IPS-15b (cell line): ENCODE data around the gene PLAU.

ENCODE experiments used
- H3K27me3 ChIP-seq: one replicate; pipeline ENCODE4 v1.6.1; 2013; ENCODE audit warnings: low read length; ENCODE audit not compliant: control insufficient read depth, insufficient read depth
- H3K36me3 ChIP-seq: one replicate; pipeline ENCODE4 v1.6.1; 2013; ENCODE audit warnings: low read length; ENCODE audit not compliant: control insufficient read depth, insufficient read depth
- H3K4me1 ChIP-seq: one replicate; pipeline ENCODE4 v1.6.1; 2013; ENCODE audit warnings: mild to moderate bottlenecking, low read length; ENCODE audit not compliant: control insufficient read depth, insufficient read depth
- H3K4me3 ChIP-seq: one replicate; pipeline ENCODE4 v1.5.1; 2013; ENCODE audit warnings: low read depth, low read length
- H3K9ac ChIP-seq: one replicate; pipeline ENCODE4 v1.6.1; 2013; ENCODE audit warnings: low read depth, mild to moderate bottlenecking, low read length
- H3K9me3 ChIP-seq: one replicate; pipeline ENCODE4 v1.6.1; 2013; ENCODE audit warnings: mild to moderate bottlenecking, low read length; ENCODE audit not compliant: control insufficient read depth, insufficient read depth

The PLAU gene

GRCh38 chr10:73871295-73872189, 39.4 kb upstream of the PLAU start:
- no peak overlapping the region for H3K9ac ChIP-seq
- peaks cover 4% of the 10 kb centered on the region for H3K27me3 ChIP-seq
- no peaks in the 10 kb centered on the region for H3K9me3 ChIP-seq
- peaks cover 5% of the 10 kb centered on the region for H3K4me1 ChIP-seq
- H3K4me3 ChIP-seq = no peak overlapping the region
- H3K36me3 ChIP-seq = peaks cover 23% of the 10 kb centered on the region

- Histone ChIP-seq H3K9ac (no peak overlapping the region), H3K4me3 (no peak overlapping the region), H3K9me3 (no peaks in the 10 kb centered on the region), H3K4me1 (peaks cover 7% of the 10 kb centered on the region), H3K27me3 (peaks cover 4% of the 10 kb centered on the region), H3K36me3 (peaks cover 22% of the 10 kb centered on the region)
Observed at GRCh38 chr10:73872190-73872710, 38.7 kb upstream of the PLAU start.

DNA sequence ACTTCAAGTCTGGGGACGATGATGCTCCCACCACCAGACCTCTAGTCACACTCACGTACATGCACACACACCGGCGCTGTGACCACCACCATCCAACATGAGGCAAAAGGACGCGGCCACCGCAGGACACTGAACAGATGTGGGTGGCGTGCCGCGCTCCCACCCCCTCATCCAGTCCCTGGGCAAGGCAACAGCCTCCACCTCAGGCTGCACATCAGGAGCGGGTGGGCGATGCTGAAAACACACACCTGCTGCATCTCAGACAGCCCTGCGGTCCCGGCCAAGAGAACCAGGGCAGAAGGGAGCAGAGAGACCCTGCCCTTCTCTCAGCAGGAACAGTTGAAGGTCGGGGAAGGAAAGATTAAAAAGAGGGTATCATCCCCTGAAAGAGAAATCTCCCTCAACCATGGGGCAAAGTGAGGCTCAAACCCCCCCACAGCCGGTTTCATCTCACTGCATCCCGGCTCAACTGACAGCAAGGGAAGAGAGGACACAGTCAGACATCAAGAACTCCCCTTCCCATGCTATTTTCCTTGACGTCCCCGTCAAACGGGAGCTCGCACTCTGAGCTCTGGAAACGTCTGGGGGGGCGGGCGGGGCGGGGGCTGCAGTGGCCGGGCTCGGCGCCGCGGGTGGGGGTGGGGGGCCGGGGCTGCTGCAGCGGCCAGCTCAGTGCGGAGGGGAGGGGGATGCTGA, 37.6 kb upstream of the PLAU start:
- Histone ChIP-seq H3K4me3 (peak overlapping the region; percentile 64), H3K36me3 (peaks cover 14% of the 10 kb centered on the region), H3K9me3 (no peaks in the 10 kb centered on the region), H3K4me1 (peaks cover 7% of the 10 kb centered on the region), H3K27me3 (peaks cover 4% of the 10 kb centered on the region), H3K9ac (no peak overlapping the region)

DNA sequence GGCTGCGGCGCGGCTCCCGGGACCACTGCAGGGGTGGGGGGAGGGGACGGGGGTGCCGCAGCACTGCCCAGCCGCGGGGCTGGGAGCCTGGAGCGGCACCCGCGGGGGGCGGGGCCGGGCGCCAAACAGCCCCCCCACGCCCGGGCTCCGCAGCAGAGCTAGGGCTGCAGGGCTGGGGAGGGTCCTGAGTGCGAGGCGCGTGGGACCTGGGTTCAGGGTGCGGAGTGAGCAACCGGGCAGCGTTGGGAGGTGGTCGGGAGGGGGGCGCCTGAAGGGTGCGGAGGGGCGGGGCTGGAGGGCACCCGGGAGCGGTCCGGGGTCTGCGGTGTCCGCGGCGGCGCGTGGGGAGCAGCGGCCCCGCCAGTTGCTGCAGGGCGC, 37.1 kb upstream of the PLAU start:
- Histone ChIP-seq H3K36me3 (peaks cover 14% of the 10 kb centered on the region), H3K9me3 (no peaks in the 10 kb centered on the region), H3K27me3 (peaks cover 4% of the 10 kb centered on the region), H3K9ac (no peak overlapping the region), H3K4me3 (peak overlapping the region; percentile 50), H3K4me1 (peaks cover 7% of the 10 kb centered on the region)

DNA sequence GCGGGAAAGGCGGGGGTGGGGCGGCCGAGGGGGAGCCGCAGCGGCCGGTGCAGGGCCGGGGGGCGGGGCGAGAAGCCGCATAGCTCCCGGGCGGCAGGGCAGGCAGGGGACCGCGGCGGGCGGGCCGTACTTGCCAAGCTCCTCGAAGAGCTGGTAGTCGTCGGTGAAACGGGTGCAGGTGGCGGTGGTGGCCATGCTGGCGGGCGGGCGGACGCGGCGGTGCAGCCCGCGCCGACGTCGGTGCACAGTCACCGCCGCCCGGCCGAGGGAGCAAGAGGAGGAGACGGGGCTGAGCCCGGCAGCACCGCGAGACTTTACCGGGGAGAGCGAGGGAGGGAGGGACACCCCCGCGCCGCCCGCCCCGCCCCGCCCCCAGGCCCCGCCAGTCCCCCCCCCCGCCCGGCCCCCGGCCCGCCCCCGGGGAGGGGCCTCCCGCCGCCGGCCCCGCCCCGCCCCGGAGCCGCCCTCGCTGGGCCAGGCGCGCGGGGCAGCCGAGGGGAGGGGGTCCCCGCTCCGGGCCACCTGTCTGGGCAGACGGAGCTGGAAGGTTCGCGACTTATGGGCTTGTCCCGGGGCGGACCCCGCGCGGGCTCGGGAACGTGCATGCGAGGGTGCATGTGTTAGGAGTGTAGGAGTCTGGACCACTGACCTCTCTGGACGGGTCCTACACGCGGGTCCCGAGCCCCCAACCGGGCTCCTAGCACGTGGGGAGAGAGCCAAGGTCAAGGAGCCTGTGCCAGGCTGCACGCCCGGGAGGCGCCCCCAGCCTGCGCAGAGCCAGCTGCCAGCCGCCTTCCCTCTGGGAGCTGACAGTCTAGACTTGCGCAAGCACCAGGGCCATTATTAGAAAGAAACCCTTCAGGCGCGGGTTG, 36.4 kb upstream of the PLAU start, which contains the start of gene CAMK2G:
Gene CAMK2G, minus strand, starts transcription at position 289 of the 872 bp plus-strand sequence. Its CDS starts 94 bp downstream, at position 195.
- H3K9ac ChIP-seq = no peak within 1 kb of the TSS

GRCh38 chr10:73875139-73875475, 35.8 kb upstream of the PLAU start:
- no peak overlapping the region for H3K9ac ChIP-seq
- H3K9me3 ChIP-seq = no peaks in the 10 kb centered on the region
- H3K36me3 ChIP-seq = peaks cover 14% of the 10 kb centered on the region
- H3K4me3 ChIP-seq = peak overlapping the region; percentile 62
- H3K27me3 ChIP-seq = peaks cover 11% of the 10 kb centered on the region
- peaks cover 9% of the 10 kb centered on the region for H3K4me1 ChIP-seq

More for the DNA sequence above, 36.4 kb upstream of the PLAU start, which contains the start of gene CAMK2G:
- H3K9me3 ChIP-seq = no peaks in the 10 kb centered on the region
- H3K27me3 ChIP-seq = peaks cover 11% of the 10 kb centered on the region
- H3K36me3 ChIP-seq = peaks cover 14% of the 10 kb centered on the region
- H3K4me3 ChIP-seq = peak within 1 kb of the TSS; percentile 64
- H3K4me1 ChIP-seq = peaks cover 7% of the 10 kb centered on the region

GRCh38 chr10:73876157-73876556, 34.8 kb upstream of the PLAU start:
- Histone ChIP-seq H3K9ac (no peak overlapping the region), H3K9me3 (no peaks in the 10 kb centered on the region), H3K27me3 (peaks cover 11% of the 10 kb centered on the region), H3K36me3 (peaks cover 9% of the 10 kb centered on the region), H3K4me3 (no peak overlapping the region), H3K4me1 (peaks cover 9% of the 10 kb centered on the region)

- H3K27me3 ChIP-seq = peaks cover 11% of the 10 kb centered on the region
- H3K4me1 ChIP-seq = peaks cover 9% of the 10 kb centered on the region
- H3K4me3 ChIP-seq = no peak overlapping the region
- H3K36me3 ChIP-seq = peaks cover 5% of the 10 kb centered on the region
- H3K9me3 ChIP-seq = no peaks in the 10 kb centered on the region
- no peak overlapping the region for H3K9ac ChIP-seq
Observed at GRCh38 chr10:73876566-73876965, 34.4 kb upstream of the PLAU start.

DNA sequence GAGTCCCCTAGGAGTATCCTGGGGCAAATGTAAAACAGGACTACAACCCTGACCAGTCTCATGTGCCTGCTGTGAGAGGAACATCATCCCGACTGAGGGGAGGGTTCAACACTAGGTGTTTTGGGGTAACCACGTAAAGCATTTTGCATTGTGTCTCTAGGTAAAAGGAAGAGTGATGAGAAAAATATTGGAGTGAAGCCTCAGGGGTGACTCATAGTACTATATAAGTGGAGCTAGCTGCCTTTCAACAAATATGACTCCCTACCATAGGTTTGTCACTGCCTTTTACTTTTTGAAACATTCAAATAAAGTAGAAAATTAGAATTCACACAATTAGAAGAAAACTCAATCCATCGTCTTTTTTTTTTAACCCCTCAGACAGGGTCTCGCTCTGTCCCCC, 34.0 kb upstream of the PLAU start:
- Histone ChIP-seq H3K9ac (no peak overlapping the region), H3K4me3 (no peak overlapping the region), H3K4me1 (peaks cover 9% of the 10 kb centered on the region)

GRCh38 chr10:73877533-73878160, 33.3 kb upstream of the PLAU start:
- Histone ChIP-seq H3K4me1 (peaks cover 9% of the 10 kb centered on the region), H3K36me3 (no peaks in the 10 kb centered on the region), H3K9me3 (no peaks in the 10 kb centered on the region), H3K4me3 (no peak overlapping the region), H3K9ac (no peak overlapping the region), H3K27me3 (peaks cover 11% of the 10 kb centered on the region)

More for the DNA sequence above, 34.0 kb upstream of the PLAU start:
- no peaks in the 10 kb centered on the region for H3K9me3 ChIP-seq
- peaks cover 3% of the 10 kb centered on the region for H3K36me3 ChIP-seq
- peaks cover 11% of the 10 kb centered on the region for H3K27me3 ChIP-seq

GRCh38 chr10:73878365-73878764, 32.6 kb upstream of the PLAU start:
- Histone ChIP-seq H3K9ac (no peak overlapping the region), H3K9me3 (no peaks in the 10 kb centered on the region), H3K4me3 (no peak overlapping the region), H3K27me3 (peaks cover 11% of the 10 kb centered on the region), H3K36me3 (no peaks in the 10 kb centered on the region), H3K4me1 (peaks cover 6% of the 10 kb centered on the region)
